ENCODE data around the gene LHFPL4.

DNA sequence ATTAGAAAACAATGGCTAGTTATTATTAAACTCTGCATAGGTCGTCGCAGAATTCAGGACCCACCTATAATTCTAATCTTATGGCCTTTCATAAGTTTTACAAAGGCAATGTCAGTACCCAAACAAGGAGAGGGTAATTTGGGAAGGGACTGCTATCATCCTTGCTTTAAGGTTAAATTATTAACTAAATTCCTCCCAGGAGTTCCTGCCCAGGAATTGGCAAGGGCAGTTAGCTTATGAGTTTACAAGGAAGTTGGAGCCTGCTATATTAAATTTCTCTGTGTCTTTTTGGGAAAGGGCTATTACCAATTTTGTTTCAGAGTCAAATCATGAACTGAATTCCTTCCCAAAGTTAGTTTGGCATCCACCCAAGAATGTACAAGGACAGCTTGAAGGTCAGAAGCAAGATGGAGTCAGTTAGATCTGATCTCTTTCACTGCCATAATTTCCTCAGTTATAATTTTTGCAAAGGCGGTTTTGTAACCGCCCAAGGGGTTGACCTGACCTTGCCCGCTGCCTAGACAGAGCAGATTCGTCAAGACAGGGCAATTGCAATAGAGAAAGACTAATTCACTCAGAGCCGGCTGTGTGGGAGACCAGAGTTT lies 45.3 kb upstream of the LHFPL4 start:
- TF ChIP-seq CTCF (conservative IDR thresholded peaks at IDR 0.05) = no peak
- no peak for TF ChIP-seq ZFX (IDR thresholded peaks at IDR 0.05)
